ENCODE results near the gene PLEKHN1.

Gene PLEKHN1, protein sequence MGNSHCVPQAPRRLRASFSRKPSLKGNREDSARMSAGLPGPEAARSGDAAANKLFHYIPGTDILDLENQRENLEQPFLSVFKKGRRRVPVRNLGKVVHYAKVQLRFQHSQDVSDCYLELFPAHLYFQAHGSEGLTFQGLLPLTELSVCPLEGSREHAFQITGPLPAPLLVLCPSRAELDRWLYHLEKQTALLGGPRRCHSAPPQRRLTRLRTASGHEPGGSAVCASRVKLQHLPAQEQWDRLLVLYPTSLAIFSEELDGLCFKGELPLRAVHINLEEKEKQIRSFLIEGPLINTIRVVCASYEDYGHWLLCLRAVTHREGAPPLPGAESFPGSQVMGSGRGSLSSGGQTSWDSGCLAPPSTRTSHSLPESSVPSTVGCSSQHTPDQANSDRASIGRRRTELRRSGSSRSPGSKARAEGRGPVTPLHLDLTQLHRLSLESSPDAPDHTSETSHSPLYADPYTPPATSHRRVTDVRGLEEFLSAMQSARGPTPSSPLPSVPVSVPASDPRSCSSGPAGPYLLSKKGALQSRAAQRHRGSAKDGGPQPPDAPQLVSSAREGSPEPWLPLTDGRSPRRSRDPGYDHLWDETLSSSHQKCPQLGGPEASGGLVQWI

DNA sequence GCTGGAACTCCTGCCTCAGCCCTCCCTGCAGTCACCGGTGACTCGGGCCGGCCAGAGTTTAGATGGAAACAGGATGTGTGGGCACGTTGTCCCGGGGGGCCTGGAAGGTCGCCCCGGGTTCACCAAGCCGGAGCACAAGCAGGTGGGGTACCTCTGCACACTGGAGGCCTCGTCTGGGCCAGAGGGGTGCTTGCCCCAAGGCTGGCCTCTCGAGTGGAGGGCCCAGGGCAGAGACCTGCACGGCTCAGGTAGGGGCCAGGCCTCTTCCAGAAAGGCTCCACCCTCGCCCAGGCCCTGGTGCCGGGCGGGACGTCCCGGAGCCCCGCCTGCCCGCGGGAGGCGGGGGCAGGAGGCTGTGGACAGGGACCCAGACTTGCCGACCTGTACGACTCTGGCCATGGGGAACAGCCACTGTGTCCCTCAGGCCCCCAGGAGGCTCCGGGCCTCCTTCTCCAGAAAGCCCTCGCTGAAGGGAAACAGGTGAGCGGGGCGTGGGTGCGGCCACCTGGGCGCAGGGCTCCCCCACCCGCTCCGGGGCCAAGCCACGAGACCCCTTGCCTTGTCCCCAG, at the start of gene PLEKHN1:
Gene PLEKHN1 (plus strand): TSS at position 348 of the 569 bp plus-strand sequence. CDS start 50 bp downstream, at position 398.
- TF ChIP-seq, protein P1, sequence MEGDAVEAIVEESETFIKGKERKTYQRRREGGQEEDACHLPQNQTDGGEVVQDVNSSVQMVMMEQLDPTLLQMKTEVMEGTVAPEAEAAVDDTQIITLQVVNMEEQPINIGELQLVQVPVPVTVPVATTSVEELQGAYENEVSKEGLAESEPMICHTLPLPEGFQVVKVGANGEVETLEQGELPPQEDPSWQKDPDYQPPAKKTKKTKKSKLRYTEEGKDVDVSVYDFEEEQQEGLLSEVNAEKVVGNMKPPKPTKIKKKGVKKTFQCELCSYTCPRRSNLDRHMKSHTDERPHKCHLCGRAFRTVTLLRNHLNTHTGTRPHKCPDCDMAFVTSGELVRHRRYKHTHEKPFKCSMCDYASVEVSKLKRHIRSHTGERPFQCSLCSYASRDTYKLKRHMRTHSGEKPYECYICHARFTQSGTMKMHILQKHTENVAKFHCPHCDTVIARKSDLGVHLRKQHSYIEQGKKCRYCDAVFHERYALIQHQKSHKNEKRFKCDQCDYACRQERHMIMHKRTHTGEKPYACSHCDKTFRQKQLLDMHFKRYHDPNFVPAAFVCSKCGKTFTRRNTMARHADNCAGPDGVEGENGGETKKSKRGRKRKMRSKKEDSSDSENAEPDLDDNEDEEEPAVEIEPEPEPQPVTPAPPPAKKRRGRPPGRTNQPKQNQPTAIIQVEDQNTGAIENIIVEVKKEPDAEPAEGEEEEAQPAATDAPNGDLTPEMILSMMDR (IDR thresholded peaks at IDR 0.05; ENCODE audit: extremely low read depth, missing control alignments): no peak
- DNase-seq (ENCODE audit: low spot score): peak; percentile 84

DNA sequence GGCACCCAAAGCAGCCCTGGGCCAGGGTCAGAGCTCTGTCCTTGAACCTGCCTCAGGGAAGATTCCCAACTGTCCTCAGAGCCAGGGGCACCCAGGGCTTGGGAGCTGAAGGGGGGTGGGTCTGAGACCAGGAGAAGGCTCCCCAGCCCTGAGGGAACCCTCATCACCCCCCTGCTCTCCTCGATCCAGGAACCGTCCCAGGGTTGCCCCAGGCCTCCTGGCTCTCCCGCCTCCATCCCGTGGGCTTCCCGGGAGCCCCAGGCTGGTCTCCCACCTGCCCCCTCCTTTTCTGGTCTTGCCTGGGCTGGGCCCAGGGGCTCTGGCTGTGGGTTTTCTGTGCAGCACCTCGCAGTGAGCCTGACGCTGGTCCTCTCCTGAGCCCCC, 49.2 kb upstream of the PLEKHN1 start:
- DNase-seq (ENCODE audit: low spot score): no peak
- TF ChIP-seq, protein P1 (IDR thresholded peaks at IDR 0.05; ENCODE audit: extremely low read depth, missing control alignments): no peak

DNA sequence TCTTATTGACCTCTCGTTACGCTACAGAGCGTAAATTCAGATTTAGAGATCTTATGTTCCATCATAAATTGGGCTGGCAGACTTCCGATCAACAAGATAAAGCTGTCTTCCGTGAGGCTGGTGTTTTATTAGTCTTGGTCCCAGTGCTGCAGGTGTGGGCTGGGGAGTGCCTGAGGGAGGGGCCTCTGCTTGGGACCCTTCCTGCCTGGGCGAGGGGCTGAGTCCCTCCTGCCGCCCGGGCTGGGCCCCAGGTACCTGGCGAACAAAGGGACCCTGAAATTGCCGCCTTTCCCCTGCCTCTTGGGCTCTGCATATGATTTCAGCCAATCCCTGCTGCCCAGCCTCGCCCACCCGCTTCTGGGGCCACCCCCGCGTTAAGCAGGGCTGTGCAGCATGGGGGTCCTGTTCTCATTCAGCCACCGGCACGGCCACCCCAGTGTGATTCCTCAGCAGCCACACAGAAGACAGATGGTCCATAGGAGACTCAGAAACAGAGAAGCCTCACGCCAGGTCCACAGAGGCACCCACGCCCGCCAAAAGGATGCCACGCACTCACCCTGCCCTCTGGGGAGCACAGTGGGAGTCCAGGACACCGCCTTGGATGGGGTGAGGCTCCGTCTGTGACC, 48.7 kb upstream of the PLEKHN1 start:
- TF ChIP-seq, protein P1 (IDR thresholded peaks at IDR 0.05; ENCODE audit: extremely low read depth, missing control alignments): no peak
- no peak for DNase-seq (ENCODE audit: low spot score)

DNA sequence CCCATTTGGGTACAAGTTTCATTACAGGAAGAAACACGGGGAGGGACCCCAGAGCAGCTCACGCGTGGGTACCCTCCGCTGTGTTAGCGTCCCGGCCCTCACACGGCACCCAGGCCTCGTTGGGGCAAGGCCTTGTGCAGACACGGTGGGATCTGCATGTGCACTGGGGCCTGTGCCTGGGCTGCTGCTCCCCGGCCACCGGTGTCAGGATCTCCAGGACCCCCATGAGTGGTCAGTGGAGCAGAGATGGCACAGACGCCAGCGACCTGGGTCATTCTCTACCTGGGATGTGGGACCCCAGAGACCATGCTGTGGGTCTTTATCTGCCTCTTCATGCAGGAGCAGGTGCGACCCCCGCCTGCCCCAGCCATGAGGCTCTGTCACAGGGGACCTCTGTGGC, 47.9 kb upstream of the PLEKHN1 start:
- DNase-seq (ENCODE audit: low spot score): no peak
- TF ChIP-seq, protein P1 (IDR thresholded peaks at IDR 0.05; ENCODE audit: extremely low read depth, missing control alignments): no peak

DNA sequence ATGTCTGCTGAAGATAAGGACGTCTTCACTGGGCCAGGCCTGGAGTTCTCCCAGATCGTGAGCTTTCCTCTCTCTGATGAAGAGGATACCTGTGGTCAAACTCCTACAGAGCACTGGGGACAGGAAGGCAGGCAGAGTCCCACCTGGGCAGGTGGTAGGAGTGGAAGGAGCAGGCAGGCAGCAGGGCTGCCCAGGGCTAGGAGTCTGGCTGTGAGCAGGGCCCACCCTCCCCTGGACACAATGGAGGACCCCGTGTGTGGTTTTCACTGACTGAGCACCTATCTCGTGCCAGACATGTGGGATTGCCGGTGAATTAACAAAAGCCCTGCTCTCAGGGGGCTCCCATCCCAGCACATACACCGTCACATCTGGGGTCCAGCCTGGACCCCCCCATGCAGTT, 47.4 kb upstream of the PLEKHN1 start:
- TF ChIP-seq, protein P1 (IDR thresholded peaks at IDR 0.05; ENCODE audit: extremely low read depth, missing control alignments): no peak
- DNase-seq (ENCODE audit: low spot score): no peak

DNA sequence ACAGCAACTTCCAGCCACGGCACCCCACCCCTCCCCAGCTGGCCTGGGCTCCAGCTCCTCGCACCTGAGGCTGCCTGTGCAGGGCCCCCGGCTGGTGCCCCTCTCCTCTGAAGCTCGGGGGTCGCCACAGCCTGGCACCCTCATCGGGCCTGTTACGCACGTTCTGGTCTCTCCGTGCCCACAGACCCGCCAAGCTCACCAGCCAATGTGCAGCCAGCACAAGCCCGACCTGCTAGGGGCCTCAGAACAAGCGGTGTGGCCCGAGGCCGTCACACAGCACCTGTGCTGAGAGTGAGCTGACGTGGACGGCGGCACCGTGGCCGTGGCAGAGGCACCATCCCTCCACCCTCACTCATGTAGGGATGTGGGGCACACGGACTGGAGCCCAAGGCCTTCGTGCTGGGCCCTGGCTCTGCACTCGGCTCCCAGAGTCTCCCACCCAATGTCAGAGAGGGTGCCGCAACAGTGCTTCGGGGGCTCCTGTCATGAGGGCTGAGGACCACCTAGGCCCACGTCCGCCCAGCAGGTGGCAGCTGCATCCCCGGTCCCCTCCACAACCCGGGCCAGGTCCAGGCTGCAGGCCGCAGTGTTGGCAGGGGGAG, 46.9 kb upstream of the PLEKHN1 start:
- TF ChIP-seq, protein P1 (IDR thresholded peaks at IDR 0.05; ENCODE audit: extremely low read depth, missing control alignments): no peak
- no peak for DNase-seq (ENCODE audit: low spot score)
